A673 (cell line): ENCODE results near the gene THSD8.

ENCODE experiments used
- EZH2 ChIP-seq: fragments of 200-600 bp; sonication (generic); IDR thresholded peaks from 2 replicates; pipeline ENCODE4 v1.6.1; 2017; ENCODE audit warnings: borderline replicate concordance, low read depth, mild to moderate bottlenecking, mixed read lengths, antibody characterized with exemption, low read length; ENCODE audit not compliant: poor library complexity, severe bottlenecking
- TF ChIP-seq, protein P1 (sequence below): fragments of 300-800, 200-600 bp; sonication (generic); conservative IDR thresholded peaks from 2 replicates; pipeline ENCODE4 v1.5.1; 2017; ENCODE audit warnings: low read depth, mild to moderate bottlenecking, antibody characterized with exemption, low read length, moderate library complexity, mixed read lengths

- TF ChIP-seq, protein P1, sequence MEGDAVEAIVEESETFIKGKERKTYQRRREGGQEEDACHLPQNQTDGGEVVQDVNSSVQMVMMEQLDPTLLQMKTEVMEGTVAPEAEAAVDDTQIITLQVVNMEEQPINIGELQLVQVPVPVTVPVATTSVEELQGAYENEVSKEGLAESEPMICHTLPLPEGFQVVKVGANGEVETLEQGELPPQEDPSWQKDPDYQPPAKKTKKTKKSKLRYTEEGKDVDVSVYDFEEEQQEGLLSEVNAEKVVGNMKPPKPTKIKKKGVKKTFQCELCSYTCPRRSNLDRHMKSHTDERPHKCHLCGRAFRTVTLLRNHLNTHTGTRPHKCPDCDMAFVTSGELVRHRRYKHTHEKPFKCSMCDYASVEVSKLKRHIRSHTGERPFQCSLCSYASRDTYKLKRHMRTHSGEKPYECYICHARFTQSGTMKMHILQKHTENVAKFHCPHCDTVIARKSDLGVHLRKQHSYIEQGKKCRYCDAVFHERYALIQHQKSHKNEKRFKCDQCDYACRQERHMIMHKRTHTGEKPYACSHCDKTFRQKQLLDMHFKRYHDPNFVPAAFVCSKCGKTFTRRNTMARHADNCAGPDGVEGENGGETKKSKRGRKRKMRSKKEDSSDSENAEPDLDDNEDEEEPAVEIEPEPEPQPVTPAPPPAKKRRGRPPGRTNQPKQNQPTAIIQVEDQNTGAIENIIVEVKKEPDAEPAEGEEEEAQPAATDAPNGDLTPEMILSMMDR: no peak
- TF ChIP-seq EZH2: no peak
These were observed 45.6 kb upstream of the THSD8 start for GRCh38 chr19:12756150-12756883.
